Measurements from ENCODE around the gene TRPV5. TPM values are rescaled to one million over a fixed set of nuclear protein-coding genes. Genes with fewer than 3 reads are reported as not detected.

TRPV5 gene
- total and polyA plus RNA-seq, 2 of the 4 experiments (the other 2 are of a cell fraction) = not detected

DNA sequence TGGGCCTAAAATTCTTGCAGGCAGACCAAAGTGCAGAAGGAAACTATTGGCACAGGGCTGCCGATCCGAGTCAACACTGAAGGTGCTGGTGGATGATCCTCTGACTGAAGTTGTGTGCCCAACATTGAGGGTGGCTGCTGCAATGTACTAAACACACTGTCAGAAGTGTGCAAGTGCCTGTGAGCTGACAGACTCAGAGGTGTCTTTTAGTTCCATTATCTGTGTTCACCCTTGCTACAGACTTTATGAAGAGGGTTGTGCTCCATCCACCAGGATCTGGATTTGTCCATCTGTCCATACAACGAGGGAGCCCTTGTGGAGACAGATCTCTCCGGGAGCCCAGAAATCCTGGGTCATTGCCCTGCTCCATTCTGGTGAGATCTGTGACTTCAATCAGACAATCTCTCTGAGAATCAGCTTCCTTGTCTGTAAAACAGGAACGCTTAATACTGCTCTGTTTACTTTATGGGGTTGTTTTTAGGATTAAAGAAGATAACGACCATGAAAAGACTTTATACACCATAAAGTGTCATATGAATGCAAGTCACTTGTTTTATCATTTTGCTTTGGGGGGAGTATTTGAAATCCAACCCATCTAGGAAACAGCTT is 38.5 kb downstream of the TRPV5 start:
- dilution Hi-C loops (cut with HindIII; ENCODE audit: low sequenced_read_pairs, unreplicated experiment) = no loop called here

More for the DNA sequence above, 38.5 kb downstream of the TRPV5 start:
- intact Hi-C loops (cut with micrococcal nuclease) = no loop called here
- no peaks in the 10 kb centered on the region for H3K79me1 ChIP-seq (ENCODE audit: low read depth in 1 of 2, low read length in 2 of 2)
- no peak overlapping the region for H3K18ac ChIP-seq (ENCODE audit: low read depth, low read length)
- H3K23ac ChIP-seq (ENCODE audit: low read depth, low read length) = no peak overlapping the region
- no peak for DNase-seq
- no peaks in the 10 kb centered on the region for H3K9me1 ChIP-seq (ENCODE audit: insufficient read depth, low read length)
- no peak overlapping the region for H2AK5ac ChIP-seq (ENCODE audit: low read depth, low read length)
- H3K14ac ChIP-seq (replicated peaks; ENCODE audit: low read depth, low read length) = no peak overlapping the region
- H2AK9ac ChIP-seq (replicated peaks; ENCODE audit: low read depth, low read length, poor library complexity) = no peak overlapping the region
- no peak overlapping the region for H2BK120ac ChIP-seq (ENCODE audit: low read depth, low read length)
- TF ChIP-seq FOS (IDR thresholded peaks at IDR 0.05; ENCODE audit: low read depth, low read length) (no peak), NFE2L2 (IDR thresholded peaks at IDR 0.05; ENCODE audit: low read depth, low read length) (no peak), CEBPB (IDR thresholded peaks at IDR 0.05; ENCODE audit: low read depth, low read length) (no peak), RCOR1 (IDR thresholded peaks at IDR 0.05; ENCODE audit: insufficient replicate concordance, low read length) (no peak), MAFK (IDR thresholded peaks at IDR 0.05; ENCODE audit: low read depth, low read length) (no peak), USF2 (IDR thresholded peaks at IDR 0.05; ENCODE audit: low read depth, low read length) (no peak), BHLHE40 (IDR thresholded peaks at IDR 0.05; ENCODE audit: low read depth, low read length) (no peak), MXI1 (IDR thresholded peaks at IDR 0.05; ENCODE audit: borderline replicate concordance, low read depth, low read length) (no peak), POLR2A (IDR thresholded peaks at IDR 0.05; ENCODE audit: low read depth, low read length) (no peak), CHD1 (IDR thresholded peaks at IDR 0.05; ENCODE audit: low read depth, low read length) (no peak), SMC3 (IDR thresholded peaks at IDR 0.05; ENCODE audit: low read depth, low read length) (no peak), RAD21 (IDR thresholded peaks at IDR 0.05; ENCODE audit: low read length) (no peak), MAZ (IDR thresholded peaks at IDR 0.05; ENCODE audit: borderline replicate concordance, low read depth, low read length) (no peak)
- TF ChIP-seq, protein P1, sequence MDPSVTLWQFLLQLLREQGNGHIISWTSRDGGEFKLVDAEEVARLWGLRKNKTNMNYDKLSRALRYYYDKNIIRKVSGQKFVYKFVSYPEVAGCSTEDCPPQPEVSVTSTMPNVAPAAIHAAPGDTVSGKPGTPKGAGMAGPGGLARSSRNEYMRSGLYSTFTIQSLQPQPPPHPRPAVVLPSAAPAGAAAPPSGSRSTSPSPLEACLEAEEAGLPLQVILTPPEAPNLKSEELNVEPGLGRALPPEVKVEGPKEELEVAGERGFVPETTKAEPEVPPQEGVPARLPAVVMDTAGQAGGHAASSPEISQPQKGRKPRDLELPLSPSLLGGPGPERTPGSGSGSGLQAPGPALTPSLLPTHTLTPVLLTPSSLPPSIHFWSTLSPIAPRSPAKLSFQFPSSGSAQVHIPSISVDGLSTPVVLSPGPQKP (IDR thresholded peaks at IDR 0.05; ENCODE audit: borderline replicate concordance, low read depth, low read length) = no peak
- TF ChIP-seq, protein P2, sequence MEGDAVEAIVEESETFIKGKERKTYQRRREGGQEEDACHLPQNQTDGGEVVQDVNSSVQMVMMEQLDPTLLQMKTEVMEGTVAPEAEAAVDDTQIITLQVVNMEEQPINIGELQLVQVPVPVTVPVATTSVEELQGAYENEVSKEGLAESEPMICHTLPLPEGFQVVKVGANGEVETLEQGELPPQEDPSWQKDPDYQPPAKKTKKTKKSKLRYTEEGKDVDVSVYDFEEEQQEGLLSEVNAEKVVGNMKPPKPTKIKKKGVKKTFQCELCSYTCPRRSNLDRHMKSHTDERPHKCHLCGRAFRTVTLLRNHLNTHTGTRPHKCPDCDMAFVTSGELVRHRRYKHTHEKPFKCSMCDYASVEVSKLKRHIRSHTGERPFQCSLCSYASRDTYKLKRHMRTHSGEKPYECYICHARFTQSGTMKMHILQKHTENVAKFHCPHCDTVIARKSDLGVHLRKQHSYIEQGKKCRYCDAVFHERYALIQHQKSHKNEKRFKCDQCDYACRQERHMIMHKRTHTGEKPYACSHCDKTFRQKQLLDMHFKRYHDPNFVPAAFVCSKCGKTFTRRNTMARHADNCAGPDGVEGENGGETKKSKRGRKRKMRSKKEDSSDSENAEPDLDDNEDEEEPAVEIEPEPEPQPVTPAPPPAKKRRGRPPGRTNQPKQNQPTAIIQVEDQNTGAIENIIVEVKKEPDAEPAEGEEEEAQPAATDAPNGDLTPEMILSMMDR (conservative IDR thresholded peaks at IDR 0.05; ENCODE audit: low read depth, low read length) = no peak
- no peaks in the 10 kb centered on the region for H3K36me3 ChIP-seq (ENCODE audit: control insufficient read depth, insufficient read depth, low read length)
- no peak overlapping the region for H2BK15ac ChIP-seq (ENCODE audit: low read depth, low read length)
- no peak overlapping the region for H2AFZ ChIP-seq (replicated peaks; ENCODE audit: low read length, poor library complexity)
- H4K91ac ChIP-seq (ENCODE audit: insufficient read depth, low read depth, low read length) = no peak overlapping the region
- BruUV-seq (replicated peaks) = no TSS peak
- H3K56ac ChIP-seq (ENCODE audit: extremely low read depth, insufficient read depth, low read length) = no peak overlapping the region
- no peaks in the 10 kb centered on the region for H3K4me1 ChIP-seq (ENCODE audit: control insufficient read depth, insufficient read depth, low read length)
- 0% methylated on average over 2 of the region's 6 CpGs; no CpG with 5 or more reads in 1 of the 2 experiments for WGBS, 2 experiments (ENCODE audit: extremely low coverage in 2 of 2, insufficient read length in 1 of 2)
- H4K20me1 ChIP-seq (ENCODE audit: insufficient read depth, low read length) = no peaks in the 10 kb centered on the region
- H3K9ac ChIP-seq (ENCODE audit: low read depth, low read length) = no peak overlapping the region
- H2BK20ac ChIP-seq (ENCODE audit: low read depth, low read length) = no peak overlapping the region
- no peak overlapping the region for H2BK5ac ChIP-seq (ENCODE audit: low read depth, low read length, poor library complexity, severe bottlenecking)
- H4K8ac ChIP-seq (ENCODE audit: low read depth in 2 of 2, low read length in 2 of 2) = no peak overlapping the region
- H3K27ac ChIP-seq (ENCODE audit: insufficient read depth, low read length) = no peak overlapping the region
- no peak overlapping the region for H3K4ac ChIP-seq (ENCODE audit: low read depth, low read length)
- H3K4me3 ChIP-seq (ENCODE audit: insufficient read depth, low read depth, low read length) = no peak overlapping the region
- in situ Hi-C loops (cut with MboI; ENCODE audit: low sequenced_read_pairs) = no loop called here
- POLR2A ChIA-PET (ENCODE audit: unreplicated experiment) = no interaction called here
- ATAC-seq (ENCODE audit: low read depth) = no peak
- CTCF ChIA-PET = no interaction called here
- H4K5ac ChIP-seq (ENCODE audit: low read depth, low read length) = no peak overlapping the region
- peaks cover 6% of the 10 kb centered on the region; the same call in 1 of the 2 replicates for H3K9me3 ChIP-seq (ENCODE audit: control insufficient read depth, insufficient read depth, low read length)
- no peak overlapping the region for H3K4me2 ChIP-seq (ENCODE audit: low read depth, low read length)
- H3K27me3 ChIP-seq (ENCODE audit: control insufficient read depth, insufficient read depth, low read length) = no peaks in the 10 kb centered on the region
